Islet precursor cell (in vitro differentiated cells): ENCODE results near the gene ESPN.
A peak's percentile ranks its signal among the peaks of the same experiment; 100 is the strongest.
"Not testable (repeated sequence)": the region's sequence is repeated elsewhere in the genome, so short reads cannot be mapped to it uniquely, and the experiment has no call there.

Source experiments
- DNase-seq: peaks from one replicate; pipeline ENCODE4 v3.0.0-alpha.2; 2018

Gene ESPN

GRCh38 chr1:6486433-6487011, 61.9 kb downstream of the ESPN start:
- DNase-seq: peak; percentile 95

DNA sequence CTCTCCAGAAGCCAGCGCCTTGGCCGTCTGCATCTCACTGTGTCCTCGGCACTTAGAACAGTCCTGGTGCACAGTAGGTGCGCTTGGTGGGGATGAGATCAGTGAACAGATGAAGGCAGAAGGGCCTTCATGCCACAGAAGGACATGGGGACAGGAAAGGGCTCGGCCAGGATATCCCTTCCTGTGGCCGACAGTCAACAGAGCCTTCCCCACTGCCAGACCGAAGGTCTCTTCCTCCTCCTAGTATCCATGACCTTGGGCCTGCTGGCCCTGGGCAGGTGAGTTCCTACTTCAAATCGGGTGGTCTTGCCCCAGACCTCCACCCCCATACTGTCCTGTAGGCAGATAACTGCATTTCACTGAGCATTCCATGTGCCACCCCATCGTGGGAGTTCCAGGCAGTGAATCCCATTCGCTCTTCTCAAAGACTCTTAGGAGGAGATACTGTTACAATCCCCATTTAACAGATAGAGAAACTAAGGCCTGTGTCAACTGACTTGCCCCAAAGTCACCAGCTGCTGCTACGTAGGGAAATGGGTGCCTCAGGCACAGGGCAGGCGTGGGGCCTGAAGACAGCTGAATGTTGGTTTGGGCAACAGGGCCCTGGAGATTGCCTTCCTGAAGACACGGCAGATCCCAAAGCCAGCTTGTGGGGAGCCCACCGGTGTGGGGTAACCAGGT, 63.4 kb downstream of the ESPN start:
- no peak for DNase-seq

DNA sequence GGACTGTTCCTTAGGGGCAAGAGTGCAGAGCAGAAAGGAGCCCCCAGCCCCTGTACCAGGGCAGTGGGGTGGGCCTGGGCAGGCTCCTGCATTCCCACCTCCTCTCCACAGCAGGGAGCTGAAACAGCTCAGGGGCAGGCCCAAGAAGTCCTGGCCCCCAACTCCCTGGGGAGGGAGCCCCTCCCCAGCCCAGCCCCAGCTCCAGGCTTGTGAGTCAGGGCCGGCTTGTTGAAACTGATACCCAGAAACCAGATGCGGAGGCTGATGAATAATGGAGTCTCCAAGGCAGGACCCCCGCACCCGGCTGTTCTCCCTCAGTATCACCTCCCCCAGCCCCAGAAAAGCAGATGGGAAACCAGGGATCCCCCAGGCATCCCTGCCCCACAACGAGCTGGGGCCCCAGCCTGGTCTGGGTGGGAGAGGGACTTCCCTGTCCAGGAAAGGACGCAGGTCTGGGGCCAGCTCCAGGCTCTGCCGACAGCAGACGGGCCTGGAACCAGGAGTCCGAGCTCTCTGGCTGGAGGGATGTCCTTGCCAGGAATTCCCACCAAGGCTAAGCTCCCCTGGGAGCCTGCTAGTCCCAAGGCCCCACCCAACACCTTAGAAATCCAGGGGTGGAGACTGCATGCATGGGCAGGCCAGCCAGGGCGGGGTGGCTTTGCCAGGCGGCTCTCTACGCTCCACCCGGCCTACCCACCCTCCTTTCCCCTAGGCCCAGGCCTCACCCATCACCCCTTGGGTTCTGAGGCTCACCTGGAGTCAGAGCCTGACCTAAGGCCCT, 64.2 kb downstream of the ESPN start:
- DNase-seq: no peak

GRCh38 chr1:6489383-6489765, 64.8 kb downstream of the ESPN start:
- DNase-seq: no peak

- peak; percentile 89 for DNase-seq
Measured at GRCh38 chr1:6489799-6490180, 65.2 kb downstream of the ESPN start.

DNA sequence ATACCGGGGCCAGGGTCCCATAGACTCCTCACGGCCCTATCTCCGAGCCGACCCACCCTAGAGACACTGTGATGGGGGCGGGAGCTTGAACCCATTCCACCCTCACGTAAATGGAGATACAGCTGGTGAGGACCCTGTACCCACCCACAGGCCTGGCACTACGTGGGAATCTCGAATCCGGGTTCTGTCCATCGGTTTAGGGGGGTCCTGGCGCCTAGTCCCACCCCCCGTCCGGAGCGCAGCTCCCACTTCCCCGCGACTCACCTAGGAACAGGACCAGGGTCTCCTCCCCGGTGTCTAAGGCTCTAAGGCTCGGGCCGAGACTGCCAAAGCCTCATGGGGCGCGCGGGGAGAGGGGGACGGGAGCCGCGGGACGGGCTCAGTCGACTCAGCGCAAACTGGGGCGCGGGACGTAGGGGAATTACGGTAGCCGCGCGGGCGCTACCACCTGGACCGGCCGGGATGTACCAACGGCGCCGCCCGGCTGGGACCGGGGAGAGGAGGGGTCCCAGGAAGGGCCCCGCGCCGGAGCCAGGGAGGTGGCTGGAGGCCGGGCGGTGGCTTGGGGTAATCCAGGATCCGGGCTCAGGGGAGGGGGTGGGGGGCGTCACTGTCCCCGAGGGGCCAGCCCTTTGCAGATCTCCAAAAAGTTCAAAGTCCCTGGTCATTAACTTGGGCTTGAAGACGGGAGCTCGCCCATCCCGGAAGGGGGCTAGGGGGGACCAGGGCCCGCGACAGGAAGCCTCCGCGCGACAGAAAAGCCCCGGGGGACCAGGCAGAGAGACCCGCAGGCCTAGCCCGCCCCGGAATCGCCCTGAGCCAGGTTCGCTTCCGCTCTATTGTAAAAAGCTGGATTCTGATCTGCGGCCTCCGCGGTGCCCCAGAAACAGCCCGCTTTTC, 65.9 kb downstream of the ESPN start:
- DNase-seq: peak; percentile 91

GRCh38 chr1:6491081-6491449, 66.5 kb downstream of the ESPN start:
- no peak for DNase-seq

DNA sequence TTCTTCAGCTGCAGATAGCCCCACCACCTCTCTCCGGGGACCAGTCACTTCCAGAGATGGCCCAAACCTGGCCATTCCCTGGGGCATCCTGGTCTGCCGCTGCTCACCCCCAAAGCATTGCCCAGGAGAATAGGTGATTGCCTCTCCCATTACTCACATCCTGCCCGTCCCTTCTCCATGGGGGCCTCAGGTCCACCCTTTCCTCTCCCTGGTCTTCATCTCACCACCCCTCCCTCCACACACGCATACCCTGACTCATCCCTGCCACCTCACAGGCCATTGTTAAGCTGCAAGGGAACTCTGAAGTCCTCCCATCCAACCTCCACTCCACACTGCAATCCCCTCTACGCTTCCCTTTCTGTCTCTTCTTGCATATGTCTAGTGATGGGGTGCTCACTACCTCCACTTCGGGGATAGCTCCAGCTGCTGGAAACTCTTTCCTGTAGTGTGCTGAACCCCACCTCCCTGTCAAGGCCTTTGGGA, 66.9 kb downstream of the ESPN start, which contains the start of gene PLEKHG5:
TSS of gene PLEKHG5 (minus strand) at position 188 of the 483 bp plus-strand sequence. CDS start 14,096 bp downstream, outside the sequence.
- peak; percentile 94 for DNase-seq

DNA sequence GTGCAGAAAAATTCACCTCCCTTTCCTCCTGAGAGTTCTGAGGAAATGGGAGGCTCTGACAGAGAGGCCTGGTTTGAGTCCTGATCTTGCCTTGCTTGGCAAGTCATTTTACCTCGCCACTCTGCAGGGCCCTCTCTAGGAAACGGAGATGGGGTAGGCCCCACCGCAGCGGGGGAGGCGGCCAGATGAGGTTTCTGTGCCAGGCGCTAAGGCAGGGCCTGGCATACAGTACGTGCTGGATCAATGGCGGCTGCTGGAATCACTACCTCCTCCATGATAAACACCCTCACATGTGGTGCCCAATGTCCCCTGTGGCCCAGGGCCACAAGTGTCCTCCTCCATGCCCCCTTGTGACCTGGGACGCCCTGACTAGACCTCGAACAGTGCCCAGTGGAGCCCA, 67.4 kb downstream of the ESPN start:
- no peak for DNase-seq

- DNase-seq: not testable (repeated sequence)
Measured at GRCh38 chr1:6493834-6494223, 69.3 kb downstream of the ESPN start.

DNA sequence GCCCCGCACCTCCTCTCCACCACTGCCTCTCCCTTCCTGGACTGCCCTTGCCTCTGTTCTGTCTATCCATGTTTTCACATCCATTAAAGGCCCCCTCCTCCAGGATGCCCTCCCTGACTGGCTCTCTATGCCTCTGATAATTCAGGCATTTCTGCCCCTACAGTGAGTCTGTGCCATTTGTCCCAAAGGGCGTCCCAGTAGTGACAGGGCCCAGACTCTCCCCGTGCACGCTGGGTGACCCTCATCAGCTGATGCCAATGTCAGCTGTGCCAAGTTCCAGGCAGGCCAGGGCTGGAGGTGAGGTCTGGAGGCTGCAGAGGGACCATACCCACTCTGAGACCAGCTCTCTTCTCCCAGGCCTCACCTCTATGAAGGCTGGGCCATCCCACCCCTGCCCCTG, 70.1 kb downstream of the ESPN start:
- DNase-seq: no peak

DNA sequence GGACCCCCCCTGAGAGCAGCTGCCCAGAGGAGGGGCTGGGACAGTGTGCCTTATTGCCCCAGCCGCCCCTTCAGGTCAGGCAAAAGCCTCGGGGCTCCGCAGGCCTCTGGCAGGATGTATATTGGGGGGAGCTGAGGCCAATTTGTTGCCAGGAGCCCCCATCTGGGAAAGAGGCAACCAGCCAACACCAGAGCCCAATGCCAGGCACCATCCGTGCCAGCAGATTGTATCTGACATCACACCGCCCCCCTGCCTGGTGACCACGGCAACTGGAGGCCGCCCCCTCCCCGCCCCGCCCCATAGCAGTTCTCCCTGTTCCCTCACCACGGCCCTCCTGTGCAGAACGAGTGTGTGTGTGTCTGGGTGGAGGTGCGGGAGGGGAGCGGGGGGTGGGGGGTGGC, 70.5 kb downstream of the ESPN start:
- no peak for DNase-seq

- no peak for DNase-seq
Measured at GRCh38 chr1:6495540-6496364, 71.2 kb downstream of the ESPN start.

DNA sequence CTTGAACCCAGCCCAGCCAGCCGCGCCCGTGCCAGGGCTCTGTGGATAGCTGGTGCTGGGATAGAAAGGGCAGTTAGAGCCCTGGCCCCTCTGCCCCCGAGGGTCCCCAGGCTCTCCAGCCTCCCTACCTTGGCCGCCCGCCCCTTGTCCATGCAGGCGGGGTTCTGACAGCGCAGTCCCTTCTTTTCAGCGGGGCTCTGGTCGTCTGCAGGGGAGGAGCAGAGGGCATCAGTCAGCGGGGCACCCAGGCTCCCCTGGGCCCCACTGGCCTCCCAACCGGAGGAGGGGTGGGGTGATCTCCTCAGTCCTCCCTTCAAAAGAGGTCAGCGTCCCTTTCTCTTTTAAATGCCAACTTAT, 71.8 kb downstream of the ESPN start:
- DNase-seq: no peak

DNA sequence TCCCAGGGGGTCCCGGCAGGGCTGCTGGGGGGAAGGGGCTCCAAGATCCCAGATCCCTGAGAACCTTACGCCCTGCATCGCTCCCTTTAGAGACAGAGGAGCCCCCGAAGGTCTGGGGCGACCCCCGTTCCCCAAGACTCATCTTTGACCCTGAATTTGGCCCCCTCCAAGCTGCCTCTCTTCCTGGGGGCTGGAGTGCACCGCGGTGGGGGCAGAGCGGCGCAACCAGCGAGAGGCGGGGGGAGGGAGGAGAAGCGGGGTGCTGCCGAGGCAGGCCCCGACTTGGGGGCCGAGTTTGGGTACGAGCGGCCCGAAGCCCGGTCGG, 72.3 kb downstream of the ESPN start:
- DNase-seq: no peak

DNA sequence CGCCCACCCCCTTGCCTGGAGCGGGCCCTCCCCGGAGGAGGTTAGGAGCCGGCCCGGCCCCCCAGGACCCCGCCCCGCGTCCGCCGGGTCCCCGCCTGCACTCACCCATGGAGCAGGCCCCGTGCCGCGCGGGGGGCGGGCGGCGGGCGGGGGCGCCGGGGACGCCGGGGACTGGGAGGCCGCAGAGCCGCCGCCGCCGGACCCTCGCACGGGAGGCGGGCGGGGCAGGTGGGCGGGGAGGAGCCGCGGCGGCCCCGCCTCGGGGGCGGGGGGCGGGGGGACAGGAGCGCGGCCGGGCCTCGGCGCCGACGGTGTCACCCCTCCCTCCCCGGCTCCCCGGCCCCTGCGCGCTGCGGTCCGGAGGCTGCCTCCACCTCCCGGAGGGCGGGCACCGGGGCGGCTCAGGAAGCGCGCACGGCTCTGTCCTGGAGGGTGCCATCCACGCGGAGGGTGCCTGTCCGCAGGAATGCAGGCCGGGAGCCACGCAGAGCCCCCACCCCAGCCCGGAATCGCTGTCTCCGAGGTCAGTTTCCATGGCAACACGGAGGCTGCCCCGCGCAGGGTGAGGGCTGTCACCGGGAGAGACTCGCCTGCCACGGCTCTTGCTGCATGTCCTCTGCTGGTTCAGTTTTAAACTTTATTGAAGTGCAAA, 72.8 kb downstream of the ESPN start:
- DNase-seq: peak; percentile 85

DNA sequence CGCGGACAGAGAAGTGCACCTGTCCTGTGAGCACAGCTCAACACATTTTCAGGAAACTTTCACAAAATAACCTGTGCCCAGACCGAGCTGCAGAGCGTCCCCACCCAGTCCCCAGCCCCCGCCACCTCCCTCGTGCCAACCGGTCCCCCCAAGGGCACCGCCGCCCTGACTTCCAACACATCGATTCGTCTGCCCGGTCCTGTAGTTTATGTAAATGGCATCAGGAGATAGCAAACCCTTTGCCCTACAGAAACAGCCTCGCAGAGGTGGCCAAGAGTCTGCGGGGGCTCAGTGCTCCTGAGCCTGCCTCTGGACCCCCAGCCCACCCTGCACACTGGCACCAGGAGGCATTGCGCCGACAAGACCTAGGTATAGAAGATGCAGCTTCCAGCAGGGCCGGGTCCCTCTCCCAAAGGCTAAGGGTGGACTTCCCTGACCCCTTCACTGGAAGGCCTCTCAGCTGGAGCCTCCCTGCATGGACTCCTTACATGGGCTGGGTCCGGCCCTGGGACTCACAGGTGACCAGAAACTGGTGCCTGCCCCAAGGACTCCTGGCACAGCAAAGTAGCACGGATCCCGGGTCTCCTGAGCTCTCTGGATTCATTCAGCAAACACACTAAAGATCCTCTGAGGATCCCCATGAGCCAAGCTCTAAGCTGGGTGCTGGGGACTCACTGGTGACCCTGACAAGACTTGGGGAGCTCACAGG, 73.4 kb downstream of the ESPN start:
- no peak for DNase-seq

- no peak for DNase-seq
Measured at GRCh38 chr1:6498576-6499111, 74.1 kb downstream of the ESPN start.

DNA sequence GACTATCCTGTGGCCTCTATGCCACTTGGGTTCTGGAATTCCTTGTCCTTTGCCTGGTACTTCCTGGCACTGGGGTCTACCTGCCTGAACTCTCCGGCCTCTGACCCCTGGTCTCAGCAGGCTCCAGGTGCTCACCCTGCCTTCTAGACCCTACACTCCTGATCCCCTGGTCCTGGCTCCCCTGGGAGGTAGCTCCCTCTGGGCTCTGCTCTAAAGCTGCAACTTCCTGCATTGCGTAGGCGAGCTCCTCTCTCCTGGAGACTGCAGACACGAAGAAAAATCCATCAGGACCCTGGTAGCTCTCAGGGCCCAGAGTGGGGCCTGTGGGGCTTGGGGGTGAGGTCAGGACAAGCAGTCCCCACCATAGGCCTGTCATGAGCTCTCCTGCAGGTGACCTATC, 74.7 kb downstream of the ESPN start:
- DNase-seq: no peak

DNA sequence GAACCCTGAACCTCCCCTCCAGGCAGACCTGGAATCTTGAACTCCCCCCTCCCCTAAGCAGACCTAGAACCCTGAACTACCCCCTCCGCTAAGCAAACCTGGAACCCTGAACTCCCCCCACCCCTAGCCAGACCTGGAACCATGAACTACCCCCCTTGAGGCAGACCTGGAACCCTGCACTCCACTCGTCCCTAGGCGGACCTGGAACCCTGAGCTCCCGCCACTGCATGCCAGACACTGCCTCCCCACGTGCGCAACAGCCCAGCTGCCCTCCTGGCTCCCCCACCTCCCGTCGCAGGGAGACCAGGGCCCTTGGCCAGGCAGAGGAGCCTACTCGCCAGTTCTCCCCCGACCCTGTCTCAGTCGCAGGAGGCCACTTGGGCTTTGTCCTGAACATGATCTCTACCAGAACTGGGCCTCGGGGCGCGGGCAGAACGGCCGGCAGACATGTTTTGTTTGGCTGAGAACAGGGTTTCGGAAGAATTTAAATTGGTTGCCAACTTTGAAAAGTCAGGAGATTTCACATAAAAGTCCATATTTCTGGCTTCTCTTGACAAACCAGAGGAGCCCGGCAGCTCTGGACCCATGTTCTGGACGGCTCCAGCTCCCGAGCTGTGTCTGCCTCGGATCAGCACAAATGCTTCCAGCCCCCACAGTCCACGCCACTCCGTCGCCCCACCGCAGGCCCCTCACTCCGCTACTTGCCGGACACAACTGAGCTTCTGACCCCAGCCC, 76.1 kb downstream of the ESPN start:
- DNase-seq: no peak
